Activated T-cell treated with anti-CD3 and anti-CD28 coated beads for 24 hours (primary cell): Measurements from ENCODE around the gene IFNAR1.
"Not testable (repeated sequence)": the region's sequence is repeated elsewhere in the genome, so short reads cannot be mapped to it uniquely, and the experiment has no call there.

Experiments
- DNase-seq: peaks from one replicate; pipeline ENCODE4 v3.0.0-alpha.2; 2020; ENCODE audit warnings: low read depth

IFNAR1 gene

GRCh38 chr21:33348706-33349105 is 23.9 kb downstream of the IFNAR1 start:
- DNase-seq, result no peak

- no peak for DNase-seq
These were observed 25.9 kb downstream of the IFNAR1 start for GRCh38 chr21:33350676-33351075.

- no peak for DNase-seq
These were observed 30.6 kb downstream of the IFNAR1 start for GRCh38 chr21:33355355-33355754.

GRCh38 chr21:33355996-33356395 is 31.2 kb downstream of the IFNAR1 start:
- DNase-seq, result no peak

- no peak for DNase-seq
These were observed 32.4 kb downstream of the IFNAR1 start for GRCh38 chr21:33357177-33357576.

GRCh38 chr21:33359446-33359845 is 34.7 kb downstream of the IFNAR1 start:
- DNase-seq, result no peak

- no peak for DNase-seq
These were observed 35.5 kb downstream of the IFNAR1 start for GRCh38 chr21:33360281-33360680.

GRCh38 chr21:33360881-33361602 is 36.3 kb downstream of the IFNAR1 start:
- DNase-seq, result peak; percentile 79

- DNase-seq, result peak; percentile 35
These were observed 37.3 kb downstream of the IFNAR1 start for GRCh38 chr21:33362044-33362555.

- DNase-seq, result not testable (repeated sequence)
These were observed 39.3 kb downstream of the IFNAR1 start for GRCh38 chr21:33363911-33364609.

GRCh38 chr21:33364830-33365229 is 40.1 kb downstream of the IFNAR1 start:
- no peak for DNase-seq

- no peak for DNase-seq
These were observed 42.7 kb downstream of the IFNAR1 start for GRCh38 chr21:33367309-33367973.

GRCh38 chr21:33368124-33368523 is 43.4 kb downstream of the IFNAR1 start:
- no peak for DNase-seq

GRCh38 chr21:33368576-33368975 is 43.8 kb downstream of the IFNAR1 start:
- no peak for DNase-seq

- no peak for DNase-seq
These were observed 44.8 kb downstream of the IFNAR1 start for GRCh38 chr21:33369586-33369985.

- DNase-seq, result no peak
These were observed 45.5 kb downstream of the IFNAR1 start for GRCh38 chr21:33370305-33370704.

GRCh38 chr21:33371366-33371765 is 46.6 kb downstream of the IFNAR1 start:
- DNase-seq, result no peak

GRCh38 chr21:33372582-33372981 is 47.8 kb downstream of the IFNAR1 start:
- no peak for DNase-seq

GRCh38 chr21:33373451-33373850 is 48.7 kb downstream of the IFNAR1 start:
- no peak for DNase-seq

GRCh38 chr21:33374080-33374449 is 49.3 kb downstream of the IFNAR1 start:
- no peak for DNase-seq

GRCh38 chr21:33374450-33375096 is 49.8 kb downstream of the IFNAR1 start:
- peak; percentile 38 for DNase-seq

- DNase-seq, result no peak
These were observed 50.4 kb downstream of the IFNAR1 start for GRCh38 chr21:33375101-33375644.
